ENCODE measurements around the gene TBC1D7.

TBC1D7 gene

GRCh38 chr6:13289789-13290318 is 38.5 kb downstream of the TBC1D7 start:
- DNase-seq: no peak

- DNase-seq: no peak
These were observed 39.4 kb downstream of the TBC1D7 start for GRCh38 chr6:13288969-13289391.

GRCh38 chr6:13288481-13288880 is 39.9 kb downstream of the TBC1D7 start:
- no peak for DNase-seq

GRCh38 chr6:13287104-13287503 is 41.2 kb downstream of the TBC1D7 start:
- no peak for DNase-seq

GRCh38 chr6:13286181-13286580 is 42.2 kb downstream of the TBC1D7 start:
- DNase-seq: no peak

GRCh38 chr6:13285705-13286104 is 42.6 kb downstream of the TBC1D7 start:
- DNase-seq: no peak

GRCh38 chr6:13284646-13285045 is 43.7 kb downstream of the TBC1D7 start:
- no peak for DNase-seq

- no peak for DNase-seq
These were observed 45.0 kb downstream of the TBC1D7 start for GRCh38 chr6:13283331-13283730.

GRCh38 chr6:13282393-13283069 is 45.8 kb downstream of the TBC1D7 start:
- no peak for DNase-seq

- no peak for DNase-seq
These were observed 46.7 kb downstream of the TBC1D7 start for GRCh38 chr6:13281686-13282085.

- DNase-seq: no peak
These were observed 48.1 kb downstream of the TBC1D7 start for GRCh38 chr6:13280254-13280653.

- DNase-seq: no peak
These were observed 49.3 kb downstream of the TBC1D7 start for GRCh38 chr6:13278991-13279390.

- DNase-seq: no peak
These were observed 50.2 kb downstream of the TBC1D7 start for GRCh38 chr6:13278164-13278563.

- no peak for DNase-seq
These were observed 51.1 kb downstream of the TBC1D7 start for GRCh38 chr6:13277231-13277630.

- DNase-seq: no peak
These were observed 52.8 kb downstream of the TBC1D7 start for GRCh38 chr6:13275435-13275989.

- DNase-seq: no peak
These were observed 53.5 kb downstream of the TBC1D7 start for GRCh38 chr6:13274707-13275434.

GRCh38 chr6:13273931-13274706 is 54.2 kb downstream of the TBC1D7 start:
- no peak for DNase-seq

- DNase-seq: no peak
These were observed 55.0 kb downstream of the TBC1D7 start for GRCh38 chr6:13273202-13273930.

- DNase-seq: peak; percentile 71
These were observed 55.9 kb downstream of the TBC1D7 start for GRCh38 chr6:13272131-13273046.

GRCh38 chr6:13268913-13269518 is 59.3 kb downstream of the TBC1D7 start:
- DNase-seq: peak; percentile 48

GRCh38 chr6:13267142-13267651 is 61.1 kb downstream of the TBC1D7 start:
- DNase-seq: peak; percentile 45
